HTERT RPE-1 (cell line): ENCODE measurements around the gene PPP2R5C.
"Not testable (repeated sequence)": the region's sequence is repeated elsewhere in the genome, so short reads cannot be mapped to it uniquely, and the experiment has no call there.

Experiments used
- in situ Hi-C: fragments of 300-500 bp; cut with MboI; formaldehyde crosslinking; loops from 4 replicates; pipeline ENCODE4 v1.14.3; 2020; ENCODE audit warnings: low sequenced_read_pairs

Gene PPP2R5C

DNA sequence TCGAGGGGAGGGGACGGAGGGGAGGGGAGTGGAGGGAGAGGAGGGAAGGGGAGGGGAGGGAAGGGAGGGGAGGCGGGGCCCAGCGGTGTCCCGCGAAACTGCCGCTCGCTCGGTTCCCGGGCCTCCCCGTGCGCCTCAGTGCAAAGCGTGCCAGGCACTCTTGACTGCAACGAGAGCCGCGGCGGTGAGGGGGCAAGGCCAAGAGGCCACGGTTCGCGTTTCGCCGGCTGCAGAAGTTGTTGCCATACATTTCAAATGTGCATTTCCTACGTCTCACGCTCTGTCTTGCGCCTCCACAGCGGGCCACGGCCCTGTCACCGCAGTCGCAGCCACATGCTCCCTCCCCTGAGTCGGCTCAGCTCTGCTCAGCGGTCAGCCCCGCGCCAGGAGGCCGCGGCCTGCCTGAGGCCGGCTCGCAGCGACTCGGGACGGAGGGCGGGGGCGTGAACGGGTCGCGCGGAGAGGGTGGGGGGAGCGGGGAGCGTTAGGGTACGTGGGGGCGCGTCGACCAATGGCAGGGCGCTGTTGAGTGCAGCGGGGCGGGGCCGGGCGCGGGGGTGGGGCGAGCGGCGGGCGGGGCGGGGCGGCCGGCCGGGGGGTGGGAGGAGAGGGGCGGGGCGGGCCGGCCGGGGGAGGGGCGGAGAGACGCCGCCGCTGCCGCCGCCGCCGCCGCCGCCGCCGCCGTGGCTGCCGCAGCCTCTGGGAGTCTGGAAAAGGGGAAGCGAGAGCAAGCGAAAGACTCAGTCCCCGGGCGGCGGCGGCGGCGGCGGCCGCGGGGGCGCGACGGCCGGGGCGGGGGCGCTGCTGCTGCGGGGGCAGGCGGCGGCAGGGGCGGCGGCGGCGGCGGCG, at the start of gene PPP2R5C:
TSS of gene PPP2R5C (plus strand) at position 678 of the 849 bp plus-strand sequence. CDS start 185 bp downstream, outside the sequence.
- in situ Hi-C loops = no loop called here

DNA sequence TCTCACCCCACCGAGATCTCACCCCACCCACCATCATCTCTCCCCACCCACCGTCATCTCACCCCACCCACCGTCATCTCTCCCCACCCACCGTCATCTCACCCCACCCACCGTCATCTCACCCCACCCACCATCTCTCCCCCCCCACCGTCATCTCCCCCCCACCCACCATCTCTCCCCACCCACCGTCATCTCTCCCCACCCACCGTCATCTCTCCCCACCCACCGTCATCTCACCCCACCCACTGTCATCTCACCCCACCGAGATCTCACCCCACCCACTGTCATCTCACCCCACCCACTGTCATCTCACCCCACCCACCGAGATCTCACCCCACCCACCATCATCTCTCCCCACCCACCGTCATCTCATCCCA, 49.7 kb upstream of the PPP2R5C start:
- in situ Hi-C loops = not testable (repeated sequence)

DNA sequence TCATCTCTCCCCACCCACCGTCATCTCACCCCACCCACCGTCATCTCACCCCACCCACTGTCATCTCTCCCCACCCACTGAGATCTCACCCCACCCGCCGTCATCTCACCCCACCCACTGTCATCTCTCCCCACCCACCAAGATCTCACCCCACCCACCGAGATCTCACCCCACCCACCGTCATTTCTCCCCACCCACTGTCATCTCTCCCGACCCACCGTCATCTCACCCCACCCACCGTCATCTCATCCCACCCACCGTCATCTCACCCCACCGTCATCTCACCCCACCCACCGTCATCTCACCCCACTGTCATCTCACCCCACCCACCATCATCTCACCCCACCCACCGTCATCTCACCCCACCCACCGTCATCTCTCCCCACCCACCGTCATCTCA, 49.2 kb upstream of the PPP2R5C start:
- in situ Hi-C loops = not testable (repeated sequence)

DNA sequence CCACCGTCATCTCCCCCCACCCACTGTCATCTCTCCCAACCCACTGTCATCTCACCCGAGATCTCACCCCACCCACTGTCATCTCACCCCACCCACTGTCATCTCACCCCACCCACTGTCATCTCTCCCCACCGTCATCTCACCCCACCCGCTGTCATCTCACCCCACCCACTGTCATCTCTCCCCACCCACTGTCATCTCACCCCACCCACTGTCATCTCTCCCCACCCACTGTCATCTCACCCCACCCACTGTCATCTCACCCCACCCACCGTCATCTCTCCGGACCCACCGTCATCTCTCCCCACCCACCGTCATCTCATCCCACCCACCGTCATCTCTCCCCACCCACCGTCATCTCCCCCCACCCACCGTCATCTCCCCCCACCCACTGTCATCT, 48.4 kb upstream of the PPP2R5C start:
- in situ Hi-C loops = not testable (repeated sequence)

DNA sequence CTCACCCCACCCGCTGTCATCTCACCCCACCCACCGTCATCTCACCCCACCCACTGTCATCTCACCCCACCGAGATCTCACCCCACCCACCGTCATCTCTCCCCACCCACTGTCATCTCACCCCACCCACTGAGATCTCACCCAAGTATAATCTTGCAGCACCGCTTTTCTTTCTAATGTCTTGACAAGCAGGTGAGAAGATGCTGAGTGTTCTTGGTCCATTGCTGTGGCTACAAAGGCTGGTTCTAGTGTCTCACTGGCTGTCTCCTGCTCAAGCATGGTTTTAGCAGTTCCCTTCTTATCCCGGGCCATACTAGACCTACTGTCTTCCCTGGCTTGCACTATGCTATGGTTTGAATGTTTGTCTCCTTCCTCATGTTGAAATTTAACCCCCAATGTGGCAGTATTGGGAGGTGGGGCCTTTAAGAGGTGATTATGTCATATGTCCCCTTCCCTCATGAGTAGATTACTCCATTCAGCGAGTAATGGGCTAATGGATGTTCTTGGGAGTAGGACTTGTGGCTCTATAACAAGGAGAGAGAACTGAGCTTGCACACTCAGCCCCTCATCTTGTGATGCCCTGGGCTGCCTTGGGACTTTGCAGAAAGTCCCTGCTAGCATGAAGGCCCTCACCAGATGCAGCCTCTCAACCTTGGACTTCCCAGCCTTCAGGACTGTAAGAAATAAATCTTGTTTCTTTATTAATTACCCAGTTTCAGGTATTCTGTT, 47.7 kb upstream of the PPP2R5C start:
- in situ Hi-C loops = no loop called here

DNA sequence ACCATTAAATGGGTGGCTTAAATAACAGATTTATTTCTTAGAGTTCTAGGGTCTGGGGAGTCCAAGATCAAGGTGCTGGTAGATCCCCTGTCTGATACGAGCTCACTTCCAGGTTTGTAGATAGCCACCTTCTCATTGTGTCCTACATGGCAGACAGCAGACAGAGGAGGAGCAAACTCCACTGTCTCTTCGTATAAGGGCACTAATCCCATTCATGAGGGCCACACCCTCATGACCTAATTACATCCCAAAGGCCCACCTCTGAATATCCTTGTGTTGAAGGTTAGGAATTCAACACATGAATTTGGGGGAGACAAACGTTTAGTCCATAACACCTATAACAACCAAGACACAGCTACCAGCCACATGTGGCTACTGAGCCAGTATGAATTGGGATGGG, 47.1 kb upstream of the PPP2R5C start:
- in situ Hi-C loops = no loop called here

DNA sequence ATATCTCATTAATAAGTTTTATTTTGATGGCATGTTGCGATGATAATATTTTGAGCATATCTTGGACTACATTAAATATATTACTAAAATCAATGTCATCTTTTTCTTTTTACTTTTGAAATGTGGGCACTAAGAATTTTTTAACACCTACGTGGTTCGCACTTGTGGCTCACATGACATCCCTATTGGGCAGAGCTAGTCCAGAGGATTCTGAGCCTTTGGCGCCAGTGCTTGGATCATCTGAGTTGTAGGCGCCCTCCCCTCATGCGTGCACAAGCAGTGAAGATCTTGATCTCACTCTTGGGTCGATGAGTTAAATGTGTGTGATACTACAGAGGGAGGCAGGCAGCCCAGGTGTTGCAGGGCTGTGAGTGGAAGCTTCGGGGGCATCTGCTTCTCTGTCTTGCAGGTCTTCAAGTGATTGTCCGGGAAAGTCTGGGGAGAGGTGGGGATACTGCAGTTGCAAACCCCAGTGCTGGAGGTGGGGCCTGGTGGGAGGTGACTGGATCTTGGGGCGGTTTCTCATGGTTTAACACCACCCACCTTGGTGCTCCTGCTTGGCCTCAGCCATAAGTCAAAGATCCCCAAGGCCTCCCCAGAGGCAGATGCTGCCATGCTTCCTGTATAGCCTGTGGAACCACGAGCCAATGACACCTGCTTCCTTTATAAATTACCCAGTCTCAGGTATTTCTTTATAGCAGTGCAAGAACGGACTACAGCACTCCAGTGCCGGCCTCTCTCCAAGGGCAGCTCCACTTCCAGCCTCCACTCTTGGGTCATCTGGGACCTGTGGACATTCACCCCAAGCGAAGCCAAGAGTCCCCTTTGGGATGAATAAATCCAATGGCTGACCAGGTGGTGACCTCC, 46.1 kb upstream of the PPP2R5C start:
- in situ Hi-C loops = no loop called here

DNA sequence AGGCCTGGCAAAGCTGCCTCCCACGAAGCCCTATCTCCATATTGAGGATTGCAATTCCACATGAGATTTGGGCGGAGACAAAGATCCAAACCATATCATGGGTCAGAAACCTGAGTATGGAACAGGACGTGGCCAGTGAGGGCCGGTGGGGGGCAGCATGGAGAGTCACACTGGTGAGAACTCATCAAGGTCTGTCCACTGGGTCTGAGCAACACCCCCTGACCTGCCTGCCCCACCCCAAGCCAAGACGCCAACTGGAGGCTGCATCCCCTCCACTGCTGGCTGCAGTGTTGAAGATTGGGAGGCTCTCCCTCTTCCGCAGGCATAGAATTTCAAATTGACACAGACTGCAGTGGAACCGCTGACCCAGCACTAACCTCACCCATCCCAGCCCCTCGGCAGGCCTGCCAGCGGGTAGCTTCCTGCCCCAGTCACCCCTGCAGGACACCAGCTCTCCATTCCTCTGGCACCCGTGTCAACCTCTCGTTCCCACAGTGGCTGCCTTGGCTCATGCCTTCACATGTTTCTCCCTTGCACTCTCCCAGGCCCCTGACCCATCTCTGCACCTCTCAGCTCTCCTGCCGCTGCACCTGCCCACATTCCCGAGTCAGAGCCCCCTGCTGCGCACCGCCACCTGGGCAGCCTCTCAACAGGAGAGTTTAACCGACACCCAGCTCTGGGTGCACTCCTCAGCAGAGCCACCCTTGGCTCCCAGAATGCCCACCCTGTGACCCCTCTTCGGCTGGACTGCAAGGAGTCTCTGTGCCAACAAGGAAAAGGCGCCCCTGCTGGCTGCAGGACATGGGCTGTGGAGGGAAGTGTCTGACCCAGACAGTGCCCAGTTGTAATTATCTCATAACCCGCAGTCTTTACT, 45.2 kb upstream of the PPP2R5C start:
- in situ Hi-C loops = no loop called here

DNA sequence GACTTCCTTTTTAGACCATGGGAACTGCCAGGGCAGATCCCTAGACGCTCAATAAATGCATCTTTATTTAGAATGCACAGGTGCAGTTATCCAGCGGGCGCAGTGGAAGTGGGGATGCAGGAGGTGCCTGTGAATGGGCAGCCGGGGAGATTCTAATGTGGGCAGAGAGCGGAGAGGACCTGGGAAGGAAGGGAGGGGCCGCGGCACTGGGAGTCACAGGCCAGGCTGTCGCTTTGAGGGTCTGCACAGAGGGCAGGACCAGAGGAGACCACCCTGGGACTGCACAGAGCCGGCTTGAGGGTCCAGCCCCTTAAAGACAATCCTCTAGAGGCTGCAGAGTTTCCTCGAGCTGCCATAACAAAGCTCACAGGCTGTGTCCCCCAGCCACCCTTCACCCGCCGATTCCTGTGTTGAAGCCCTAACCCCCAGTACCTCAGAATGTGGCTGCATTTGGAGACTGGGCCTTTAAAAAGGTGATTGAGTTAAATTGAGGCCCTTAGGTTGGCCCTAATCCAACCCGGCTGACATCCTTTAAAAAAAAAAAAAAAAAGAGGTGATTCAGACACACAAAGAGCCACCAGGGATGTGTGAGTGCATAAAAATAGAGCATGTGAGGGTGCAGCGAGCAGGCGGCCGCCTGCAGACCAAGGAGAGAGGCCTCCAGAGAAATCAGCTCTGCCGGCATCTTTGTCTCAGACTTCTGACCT, 44.4 kb upstream of the PPP2R5C start:
- in situ Hi-C loops = no loop called here

DNA sequence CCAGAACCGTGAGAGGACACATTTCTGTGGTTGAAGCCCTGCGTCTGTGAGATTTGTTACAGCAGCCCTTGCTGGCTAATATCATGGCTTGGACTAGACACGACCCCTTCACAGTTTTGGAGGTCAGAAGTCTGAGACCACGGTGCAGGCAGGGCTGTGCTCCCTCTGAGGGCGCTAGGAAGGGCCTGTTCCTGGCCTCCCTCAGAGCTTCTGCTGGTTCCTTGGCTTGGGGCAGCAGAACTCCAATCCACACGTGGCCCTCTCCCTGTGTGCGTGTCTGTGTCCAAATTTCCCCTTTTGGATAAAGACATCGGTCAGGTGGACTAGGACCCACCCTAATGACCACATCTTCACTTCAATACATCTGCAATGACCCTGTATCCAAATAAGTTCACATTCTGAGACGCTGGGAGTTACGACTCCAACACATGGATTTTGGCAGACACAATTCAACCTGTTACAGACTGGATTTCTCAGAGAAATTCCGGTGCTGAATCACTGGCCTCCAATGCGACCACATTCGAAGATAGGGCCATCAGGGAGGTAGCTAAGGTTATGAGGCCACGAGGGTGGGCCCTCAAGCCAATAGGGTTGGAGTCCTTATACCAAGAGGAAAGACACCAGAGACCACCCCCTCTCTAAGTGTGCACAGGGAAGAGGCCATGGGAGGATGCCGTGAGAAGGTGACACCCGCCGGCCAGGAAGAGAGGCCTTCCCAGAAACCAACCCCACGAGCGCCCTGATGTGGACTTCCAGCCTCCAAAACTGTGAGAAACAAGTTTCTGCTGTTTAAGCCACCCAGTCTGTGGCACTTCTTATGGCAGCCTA, 43.6 kb upstream of the PPP2R5C start:
- in situ Hi-C loops = no loop called here

DNA sequence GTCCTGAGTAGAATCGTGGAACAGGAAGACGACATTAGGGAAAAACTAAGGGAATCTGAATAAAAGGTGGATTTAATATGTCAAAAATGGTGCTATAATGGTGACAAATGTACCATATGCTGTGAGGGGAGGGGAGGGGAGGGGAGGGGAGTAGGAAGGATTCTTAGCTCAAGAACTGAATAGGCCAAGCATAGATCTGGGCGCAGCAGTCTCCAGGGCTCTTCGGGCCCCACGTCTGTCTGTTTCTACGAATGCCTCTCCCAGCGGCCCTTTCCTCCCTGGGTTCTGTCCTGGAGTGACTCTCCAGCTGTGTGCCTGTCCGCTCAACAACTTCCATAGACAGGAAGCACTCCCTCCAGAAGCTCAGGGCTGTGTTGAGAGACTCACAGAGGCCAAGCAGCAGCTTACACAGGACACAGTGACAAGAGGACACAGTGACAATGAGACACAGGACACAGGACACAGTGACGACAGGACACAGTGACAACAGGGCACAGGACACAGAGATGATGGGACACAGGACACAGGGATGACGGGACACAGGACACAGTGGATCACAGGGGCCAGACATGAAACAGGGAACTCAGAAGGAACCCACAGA, 42.4 kb upstream of the PPP2R5C start:
- in situ Hi-C loops = no loop called here

DNA sequence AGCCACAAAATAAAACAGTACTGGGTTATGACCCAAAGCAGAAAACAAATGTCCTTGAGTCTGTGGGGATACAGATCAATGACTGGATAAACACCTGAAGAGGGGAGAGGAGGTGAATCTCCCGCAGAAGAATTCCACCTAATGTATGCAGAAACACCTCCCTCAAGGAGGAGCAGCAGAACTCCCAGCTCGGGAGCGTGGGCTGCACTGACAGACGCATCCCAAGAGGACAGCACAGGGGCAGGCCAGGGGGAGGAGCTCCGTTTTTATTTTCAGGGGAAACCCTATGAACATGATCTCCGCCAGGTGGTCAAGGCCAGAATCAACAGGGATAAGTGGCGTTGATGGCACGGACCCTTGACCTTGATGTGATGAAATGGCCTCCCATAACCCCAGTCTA, 41.8 kb upstream of the PPP2R5C start:
- in situ Hi-C loops = no loop called here

DNA sequence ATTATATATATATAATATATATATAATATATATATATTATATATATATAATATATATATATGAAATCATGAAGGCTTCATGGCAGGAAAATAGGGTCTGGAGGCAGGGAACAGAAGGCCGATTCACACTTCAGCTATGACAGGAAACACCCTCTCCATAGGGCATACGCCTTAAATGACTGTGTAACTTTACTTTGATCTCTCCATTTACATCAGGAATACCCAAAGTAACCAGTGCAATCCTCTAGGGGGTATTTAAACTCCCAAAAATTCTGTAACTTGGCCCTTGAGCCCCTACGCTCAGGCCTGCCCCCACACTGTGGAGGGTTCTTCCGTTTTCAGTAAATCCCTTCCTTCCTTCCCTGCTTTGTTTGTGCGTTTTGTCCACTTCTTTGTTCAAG, 40.4 kb upstream of the PPP2R5C start:
- in situ Hi-C loops = no loop called here

DNA sequence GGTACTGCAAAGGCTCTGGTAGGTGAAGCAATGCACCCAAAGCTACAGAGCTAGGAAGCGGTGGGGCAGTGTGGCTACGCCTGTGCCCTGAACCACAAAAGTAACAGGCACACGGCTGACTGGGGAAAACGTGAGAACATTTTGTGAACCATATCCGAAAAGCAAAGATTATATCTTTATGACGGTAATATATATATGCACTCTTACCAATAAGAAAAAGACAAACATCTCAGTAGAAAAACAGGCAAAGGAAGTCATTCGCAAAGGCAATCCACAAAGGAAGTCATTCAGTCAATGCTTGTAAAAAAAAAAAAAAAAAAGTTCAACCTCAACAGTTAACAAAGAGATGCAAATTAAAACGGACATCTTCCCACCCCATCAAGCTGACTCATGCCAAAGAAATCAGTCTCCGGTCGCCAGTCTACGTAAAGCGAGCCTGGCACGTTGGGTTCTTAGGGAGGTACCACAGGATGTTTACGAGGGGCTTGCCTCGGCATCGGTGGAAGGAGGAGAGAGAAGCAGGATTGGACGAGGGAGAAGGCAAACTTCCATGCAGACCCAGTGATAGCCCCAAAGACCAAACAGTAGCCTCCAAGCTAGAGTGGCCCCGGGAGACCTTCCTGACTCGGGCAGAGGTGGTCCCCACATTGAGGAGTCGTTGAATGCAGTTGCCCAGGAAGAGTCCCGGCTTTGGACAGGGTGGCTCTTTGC, 39.4 kb upstream of the PPP2R5C start:
- in situ Hi-C loops = no loop called here

DNA sequence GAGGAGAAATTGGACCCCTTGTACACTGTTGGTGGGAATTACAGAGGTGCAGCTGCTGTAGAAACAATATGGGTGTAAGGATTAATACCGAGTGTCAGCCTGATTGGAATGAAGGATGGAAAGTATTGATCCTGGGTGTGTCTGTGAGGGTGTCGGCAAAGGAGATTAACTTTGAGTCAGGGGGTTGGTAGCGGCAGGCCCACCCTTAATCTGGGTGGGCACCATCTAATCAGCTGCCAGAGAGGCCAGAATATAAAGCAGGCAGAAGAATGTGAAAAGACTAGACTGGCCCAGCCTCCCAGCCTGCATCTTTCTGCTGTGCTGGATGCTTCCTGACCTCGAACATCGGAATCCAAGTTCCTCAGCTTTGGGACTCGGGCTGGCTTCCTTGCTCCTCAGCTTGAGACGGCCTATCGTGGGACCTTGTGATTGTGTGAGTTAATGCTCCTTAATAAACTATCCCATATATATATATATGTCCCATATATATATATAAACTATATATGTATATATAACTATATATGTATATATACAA, 38.4 kb upstream of the PPP2R5C start:
- in situ Hi-C loops = no loop called here

DNA sequence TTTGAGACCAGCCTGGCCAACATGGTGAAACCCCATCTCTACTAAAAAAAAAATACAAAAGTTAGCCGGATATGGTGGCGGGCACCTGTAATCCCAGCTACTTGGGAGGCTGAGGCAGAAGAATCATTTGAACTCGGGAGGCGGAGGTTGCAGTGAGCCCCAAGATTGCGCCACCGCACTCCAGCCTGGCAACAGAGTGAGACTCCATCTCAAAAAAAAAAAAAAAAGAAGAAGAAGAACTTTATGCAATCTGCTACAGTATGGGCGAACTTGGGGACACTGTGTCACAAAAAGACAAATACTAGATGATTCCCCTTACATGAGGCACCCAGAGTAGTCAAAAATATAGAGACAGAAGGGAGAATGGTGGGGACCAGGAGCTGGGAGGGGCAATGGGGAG, 35.9 kb upstream of the PPP2R5C start:
- in situ Hi-C loops = not testable (repeated sequence)

DNA sequence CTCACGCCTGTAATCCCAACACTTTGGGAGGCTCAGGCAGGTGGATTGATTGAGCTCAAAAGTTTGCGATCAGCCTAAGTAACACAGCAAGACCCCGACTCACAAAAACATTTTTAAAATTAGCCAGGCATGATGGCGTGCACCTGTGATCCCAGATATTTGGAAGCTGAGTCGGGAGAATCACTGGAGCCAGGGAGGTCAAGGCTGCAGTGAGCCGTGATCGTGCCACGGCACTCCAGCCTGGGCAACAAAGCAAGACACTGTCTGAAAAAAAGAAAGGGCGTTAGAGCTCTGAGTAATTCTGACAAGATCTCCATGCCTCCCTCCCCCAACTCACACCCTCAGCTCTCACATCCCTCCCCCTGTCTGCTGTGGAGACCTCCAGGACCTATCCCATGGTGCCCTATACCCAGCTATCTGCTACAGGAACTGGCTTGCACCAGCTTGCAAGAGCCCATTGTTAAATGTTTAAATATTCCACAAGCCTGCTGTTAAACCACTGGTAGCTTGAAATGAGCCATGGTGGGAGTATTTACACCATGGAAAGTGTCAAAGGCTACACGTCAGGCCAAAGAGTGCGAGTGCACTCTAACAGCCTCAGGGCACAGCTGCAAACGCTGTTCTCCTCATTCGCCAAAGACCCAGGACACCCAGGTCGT, 35.1 kb upstream of the PPP2R5C start:
- in situ Hi-C loops = no loop called here
